Stomach smooth muscle (tissue), 2 donors: Measurements from ENCODE around the gene CMTM5.

Experiments
- H3K27ac ChIP-seq: one replicate; pipeline ENCODE4 v1.7.0; 2013; ENCODE audit warnings: mild to moderate bottlenecking, low read length, inconsistent platforms
- H3K27me3 ChIP-seq, 2 donors: one replicate each; pipeline ENCODE4 v1.7.0; 2013; ENCODE audit warnings: low read length in 2 of 2; ENCODE audit not compliant: insufficient read depth in 2 of 2, control insufficient read depth in 1 of 2
- H3K36me3 ChIP-seq, 2 donors: one replicate each; pipeline ENCODE4 v1.7.0; 2013; ENCODE audit warnings: low read length in 2 of 2; ENCODE audit not compliant: control insufficient read depth in 2 of 2, insufficient read depth in 2 of 2
- H3K4me1 ChIP-seq: one replicate; pipeline ENCODE4 v1.7.0; 2013; ENCODE audit warnings: low read length; ENCODE audit not compliant: control insufficient read depth, insufficient read depth
- H3K4me3 ChIP-seq, 2 donors: one replicate each; pipeline ENCODE4 v1.7.0; 2013; ENCODE audit warnings: low read length in 2 of 2
- H3K9ac ChIP-seq, 2 donors: one replicate each; pipeline ENCODE4 v1.7.0; 2013; ENCODE audit warnings: low read length in 2 of 2, mild to moderate bottlenecking in 1 of 2
- H3K9me3 ChIP-seq, 2 donors: one replicate each; pipeline ENCODE4 v1.7.0; 2013; ENCODE audit warnings: low read length in 2 of 2; ENCODE audit not compliant: control insufficient read depth in 2 of 2
- donor health status: healthy.
- donor health status: Pancreatic carcinoma.

Gene CMTM5, protein sequence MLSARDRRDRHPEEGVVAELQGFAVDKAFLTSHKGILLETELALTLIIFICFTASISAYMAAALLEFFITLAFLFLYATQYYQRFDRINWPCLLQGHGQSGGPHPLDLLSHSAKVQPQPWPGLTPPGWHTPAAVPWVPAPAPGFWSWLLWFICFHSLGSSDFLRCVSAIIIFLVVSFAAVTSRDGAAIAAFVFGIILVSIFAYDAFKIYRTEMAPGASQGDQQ

DNA sequence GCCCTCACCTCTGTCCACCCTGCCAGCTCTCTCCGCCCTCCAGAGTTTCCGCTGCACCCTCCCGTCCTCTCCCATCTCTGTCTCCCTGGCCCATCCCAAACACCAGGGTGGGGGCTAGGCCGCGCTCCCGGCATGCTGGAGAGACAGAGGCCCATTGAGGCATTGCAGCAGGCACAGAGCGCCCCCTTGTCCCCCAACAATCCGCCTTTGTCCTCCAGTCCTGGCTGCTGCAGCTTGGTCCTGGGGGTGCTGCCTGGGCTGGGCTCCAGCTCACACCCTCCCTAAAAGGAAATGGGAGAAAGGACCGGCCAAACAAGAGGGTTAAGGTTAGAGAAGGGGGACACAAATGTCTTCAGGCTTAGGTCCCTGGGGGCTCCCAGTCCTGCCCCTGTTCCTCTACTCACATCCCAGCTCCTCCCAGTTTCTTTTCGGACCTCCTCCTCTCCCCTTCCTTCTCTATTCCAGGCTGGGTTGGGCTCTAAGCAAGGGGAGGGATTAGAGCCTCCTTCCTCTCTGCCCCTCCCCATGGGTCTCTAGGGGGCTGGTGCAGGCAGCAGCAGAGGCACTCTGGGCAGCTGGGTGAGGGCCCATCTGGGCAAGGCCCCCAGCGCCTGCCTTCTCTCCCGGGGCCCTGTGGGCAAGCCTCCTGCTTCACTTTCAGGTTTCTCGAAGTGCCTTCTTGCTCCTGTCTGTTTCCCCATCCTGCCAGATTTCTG, at the start of gene CMTM5:
CMTM5 (plus strand) TSS at position 565 of the 716 bp plus-strand sequence. CDS start 206 bp downstream, outside the sequence.
- Histone ChIP-seq H3K9me3 (no peaks in the 10 kb centered on the region), H3K4me1 (peaks cover 3% of the 10 kb centered on the region), H3K27me3 (peaks cover 2 to 3% of the 10 kb centered on the region in 2 donors), H3K9ac (peak within 1 kb of the TSS; percentile 28 to 47), H3K4me3 (peak within 1 kb of the TSS in 1 of 2 donors; percentile 62), H3K36me3 (no peaks in the 10 kb centered on the region), H3K27ac (peak within 1 kb of the TSS; percentile 46)

DNA sequence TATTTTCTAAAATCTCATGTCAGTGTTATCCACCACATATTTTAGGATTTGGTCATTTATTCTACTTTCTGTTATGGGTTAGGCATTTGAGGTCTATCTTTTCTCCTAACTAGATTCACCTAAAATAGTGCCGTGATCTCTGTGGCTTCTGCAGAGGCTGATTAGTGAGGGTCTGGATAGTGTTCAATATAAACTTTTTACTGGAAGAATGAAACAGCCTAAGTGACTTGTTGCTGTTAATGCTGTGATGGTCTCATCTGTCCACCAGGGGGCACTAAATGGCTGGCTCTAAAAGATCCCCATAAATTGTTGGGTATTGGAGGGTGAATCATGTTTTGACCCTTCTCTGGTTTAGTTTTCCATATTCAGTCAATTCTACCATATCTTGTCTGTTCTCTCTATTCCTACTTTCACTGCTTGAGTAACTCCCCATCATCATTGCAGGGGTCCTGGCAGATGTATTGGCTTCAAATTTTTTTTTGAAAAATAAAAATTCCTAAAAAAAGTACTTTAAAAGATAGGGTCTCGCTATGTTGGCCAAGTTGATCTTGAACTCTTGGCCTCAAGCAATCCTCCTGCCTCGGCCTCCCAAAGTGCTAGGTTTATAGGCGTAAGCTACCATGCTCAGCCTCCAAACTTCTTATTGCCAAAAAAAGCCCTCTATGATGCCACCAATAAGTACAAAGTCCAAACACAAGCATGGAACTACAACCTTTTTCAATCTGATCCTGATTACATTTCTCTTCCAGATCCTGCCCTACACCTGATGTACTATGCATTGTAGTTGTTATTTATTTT, 48.7 kb upstream of the CMTM5 start:
- Histone ChIP-seq H3K36me3 (peaks cover 14 to 18% of the 10 kb centered on the region in 2 donors), H3K9me3 (no peaks in the 10 kb centered on the region), H3K27me3 (no peaks in the 10 kb centered on the region), H3K4me1 (peaks cover 1% of the 10 kb centered on the region), H3K9ac (no peak overlapping the region), H3K27ac (no peak overlapping the region), H3K4me3 (no peak overlapping the region)

DNA sequence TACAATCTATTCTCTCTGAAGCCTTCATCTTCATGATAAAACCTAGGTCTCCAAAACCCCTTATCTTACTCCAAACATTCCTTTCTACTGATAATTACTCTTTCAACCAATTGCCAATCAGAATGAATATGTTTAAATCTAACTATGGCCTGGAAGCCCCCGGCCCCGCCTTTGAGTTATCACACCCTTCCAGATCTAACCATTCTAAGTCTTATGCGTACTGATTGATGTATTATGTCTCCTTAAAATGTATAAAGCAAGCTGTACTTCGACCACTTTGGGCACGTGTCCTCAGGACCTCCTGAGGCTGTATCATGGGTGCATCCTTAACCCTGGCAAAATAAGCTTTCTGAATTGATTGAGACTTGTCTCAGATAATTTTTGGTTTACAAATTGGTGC, 41.2 kb upstream of the CMTM5 start:
- Histone ChIP-seq H3K36me3 (no peaks in the 10 kb centered on the region), H3K4me1 (no peaks in the 10 kb centered on the region), H3K9me3 (no peaks in the 10 kb centered on the region), H3K4me3 (no peak overlapping the region), H3K27me3 (no peaks in the 10 kb centered on the region), H3K9ac (no peak overlapping the region), H3K27ac (no peak overlapping the region)

DNA sequence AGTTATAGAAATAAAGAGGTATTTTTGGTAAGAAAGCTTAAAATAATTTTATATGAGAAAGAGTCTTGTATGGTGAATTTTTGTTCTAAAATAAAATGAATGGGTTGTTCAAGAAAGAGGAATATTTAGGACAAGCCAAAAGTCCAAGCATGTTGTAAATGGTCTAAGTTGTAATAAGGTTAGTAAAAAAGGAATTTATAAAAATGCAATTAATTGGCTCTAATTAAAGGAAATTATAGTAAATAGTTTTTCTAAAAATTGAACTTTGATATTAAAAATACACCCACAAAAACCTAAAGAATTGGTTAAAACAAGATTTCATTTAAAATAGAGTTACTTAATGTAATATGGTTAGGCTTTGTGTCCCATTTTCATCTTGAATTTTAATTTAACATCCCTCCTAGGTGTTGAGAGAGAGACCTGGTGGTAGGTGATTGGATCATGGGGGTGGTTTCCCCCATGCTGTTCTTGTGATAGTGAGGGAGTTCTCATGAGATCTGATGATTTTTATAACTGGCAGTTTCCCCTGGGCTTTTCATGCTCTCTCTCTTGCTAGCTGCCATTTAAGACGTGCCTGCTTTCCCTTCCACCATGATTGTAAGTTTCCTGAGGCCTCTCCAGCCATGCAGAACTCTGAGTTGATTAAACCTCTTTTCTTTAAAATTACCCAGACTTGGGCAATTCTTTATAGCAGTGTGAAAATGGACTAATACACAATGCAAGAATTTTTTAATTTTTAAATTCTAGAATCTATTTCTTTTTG, 37.2 kb upstream of the CMTM5 start:
- H3K9ac ChIP-seq = no peak overlapping the region
- no peaks in the 10 kb centered on the region for H3K9me3 ChIP-seq
- no peak overlapping the region for H3K27ac ChIP-seq
- no peaks in the 10 kb centered on the region for H3K27me3 ChIP-seq
- H3K4me1 ChIP-seq = no peaks in the 10 kb centered on the region
- H3K4me3 ChIP-seq = no peak overlapping the region
- H3K36me3 ChIP-seq = no peaks in the 10 kb centered on the region

DNA sequence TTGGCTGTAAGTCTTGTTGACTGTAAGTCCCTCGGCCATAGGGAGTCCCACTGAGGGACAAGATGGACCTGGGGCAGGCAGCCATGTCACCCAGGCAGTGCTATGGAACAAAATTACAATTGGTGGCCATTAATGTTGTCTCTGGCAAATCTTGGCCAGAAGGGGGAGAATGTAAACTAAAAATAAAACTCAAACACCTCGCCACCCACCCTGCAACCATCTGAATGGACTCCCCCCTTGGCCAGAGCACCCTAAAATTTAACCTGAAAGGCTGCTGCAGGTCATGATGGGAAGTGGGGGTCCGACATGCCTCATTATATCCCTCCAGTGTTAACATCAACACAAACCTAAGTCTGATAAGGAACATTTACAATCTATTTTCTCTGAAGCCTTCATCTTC, 32.4 kb upstream of the CMTM5 start:
- Histone ChIP-seq H3K9me3 (no peaks in the 10 kb centered on the region), H3K9ac (no peak overlapping the region), H3K27me3 (no peaks in the 10 kb centered on the region), H3K27ac (no peak overlapping the region), H3K36me3 (peaks cover 0 to 2% of the 10 kb centered on the region in 2 donors), H3K4me1 (no peaks in the 10 kb centered on the region), H3K4me3 (no peak overlapping the region)

DNA sequence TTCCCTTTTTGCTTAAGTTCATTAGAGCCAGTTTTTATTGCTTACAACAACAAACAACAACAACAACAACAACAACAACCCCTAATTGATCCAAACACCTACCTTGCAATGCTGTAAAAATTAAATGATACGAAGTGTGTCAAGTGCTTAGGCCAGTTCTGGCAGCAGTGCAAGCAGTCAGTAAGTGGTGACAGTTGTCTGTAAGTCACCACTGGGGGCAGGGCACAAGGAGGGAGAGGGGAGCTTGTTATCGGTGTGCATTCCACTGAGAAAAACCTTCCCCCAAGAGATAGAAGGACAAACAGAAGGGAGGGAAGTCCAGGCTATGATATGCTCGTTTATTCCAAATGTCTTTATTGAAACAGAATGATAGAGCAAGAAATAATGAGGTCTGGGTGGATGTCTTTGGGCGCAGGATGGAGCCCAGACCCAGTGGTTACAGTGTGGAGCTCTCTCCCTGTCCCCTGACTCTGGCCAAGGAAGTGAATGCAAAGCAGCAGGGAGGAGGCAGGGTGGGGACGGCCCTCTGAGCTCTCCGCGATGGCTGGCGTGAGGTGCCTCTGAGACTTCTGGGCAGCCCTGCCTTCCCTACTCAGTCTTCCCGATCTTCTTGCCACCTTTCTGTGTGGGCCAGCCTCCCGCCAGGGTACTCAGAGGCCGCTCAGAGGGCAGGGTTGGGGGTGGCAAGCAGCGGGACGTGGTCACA, 30.7 kb upstream of the CMTM5 start:
- Histone ChIP-seq H3K36me3 (peaks cover 0 to 2% of the 10 kb centered on the region in 2 donors), H3K9me3 (no peaks in the 10 kb centered on the region), H3K27me3 (no peaks in the 10 kb centered on the region), H3K4me1 (no peaks in the 10 kb centered on the region), H3K4me3 (no peak overlapping the region), H3K27ac (no peak overlapping the region), H3K9ac (no peak overlapping the region)

DNA sequence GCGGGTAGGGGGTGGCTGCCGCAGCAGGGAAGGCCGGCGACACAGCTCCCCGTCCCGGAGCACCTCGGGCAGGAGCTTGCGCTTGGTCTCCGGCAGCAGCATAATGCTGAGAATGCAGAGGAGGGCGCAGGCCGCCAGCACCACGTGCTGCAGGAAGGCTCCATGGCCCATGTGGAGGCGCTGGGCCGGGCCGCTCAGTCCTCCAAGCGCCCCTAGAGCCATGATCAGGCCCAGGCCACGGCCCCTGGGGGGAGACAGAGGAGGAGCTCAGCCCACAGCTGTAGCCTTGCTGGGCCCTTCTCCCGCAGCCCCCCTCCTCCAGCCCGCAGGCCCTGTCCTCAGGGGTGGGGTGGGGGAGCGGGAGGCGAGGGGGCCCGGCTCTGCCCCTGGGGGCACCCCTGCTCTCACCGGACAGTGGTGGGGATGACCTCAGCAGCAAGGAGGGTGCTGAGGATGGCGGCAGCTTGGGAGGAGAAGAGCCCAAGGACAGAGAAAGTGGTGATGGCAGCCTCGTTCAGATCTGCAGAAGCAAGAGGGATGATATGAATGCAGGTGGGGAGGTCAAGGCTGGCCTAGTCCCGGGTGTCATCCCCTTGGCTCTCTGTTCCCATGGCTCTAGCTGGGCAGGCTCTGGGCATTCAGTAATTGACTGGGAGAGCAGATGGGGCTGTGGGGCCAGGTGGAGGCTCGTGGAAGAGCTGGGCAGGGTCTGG, 30.0 kb upstream of the CMTM5 start:
- Histone ChIP-seq H3K4me3 (no peak overlapping the region), H3K4me1 (peaks cover 4% of the 10 kb centered on the region), H3K9ac (no peak overlapping the region), H3K9me3 (no peaks in the 10 kb centered on the region), H3K27ac (no peak overlapping the region), H3K36me3 (peaks cover 0 to 2% of the 10 kb centered on the region in 2 donors), H3K27me3 (no peaks in the 10 kb centered on the region)

DNA sequence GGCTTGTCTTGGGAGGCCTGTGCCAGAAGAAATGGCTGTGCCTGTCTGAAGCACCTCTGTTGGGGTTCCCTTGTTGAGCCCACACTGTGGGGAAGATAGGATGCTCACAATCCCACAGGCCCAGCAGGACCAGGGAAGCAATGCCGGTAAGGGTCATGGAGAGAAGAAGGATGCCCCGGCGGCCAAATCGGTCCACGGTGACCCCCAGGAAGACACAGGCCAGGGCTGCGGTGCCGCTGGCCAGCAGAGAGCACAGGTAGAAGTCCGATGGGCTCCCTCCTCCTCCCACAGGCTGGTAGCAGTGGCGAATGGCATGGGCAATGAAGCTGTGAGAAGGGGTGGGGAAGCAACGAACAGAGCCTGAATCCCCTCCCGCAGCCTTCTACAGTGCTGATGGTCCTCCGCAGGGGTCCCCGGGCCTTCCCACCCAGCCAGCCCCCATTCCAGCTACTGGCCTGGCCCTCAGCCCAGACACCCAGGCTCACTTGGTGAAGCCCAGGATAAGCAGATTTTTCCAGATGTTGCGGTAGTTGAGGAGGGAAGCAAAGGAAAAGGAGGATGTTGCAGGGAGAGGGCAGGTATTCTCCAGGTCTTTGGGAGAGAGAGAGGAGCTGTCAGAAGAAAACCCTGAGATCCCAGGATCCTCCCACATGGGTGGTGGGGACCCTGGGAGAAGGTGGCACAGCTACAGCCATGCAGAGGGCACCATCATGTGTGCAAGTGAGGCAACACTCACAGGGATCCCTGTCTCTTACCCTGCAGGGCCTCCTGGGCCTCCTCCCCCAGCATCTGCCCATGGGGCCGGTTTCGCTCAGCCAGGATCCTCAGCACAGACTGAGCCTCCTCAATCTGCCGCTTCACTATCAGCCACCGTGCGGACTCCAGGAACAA, 29.2 kb upstream of the CMTM5 start:
- Histone ChIP-seq H3K27ac (no peak overlapping the region), H3K4me3 (no peak overlapping the region), H3K27me3 (no peaks in the 10 kb centered on the region)

DNA sequence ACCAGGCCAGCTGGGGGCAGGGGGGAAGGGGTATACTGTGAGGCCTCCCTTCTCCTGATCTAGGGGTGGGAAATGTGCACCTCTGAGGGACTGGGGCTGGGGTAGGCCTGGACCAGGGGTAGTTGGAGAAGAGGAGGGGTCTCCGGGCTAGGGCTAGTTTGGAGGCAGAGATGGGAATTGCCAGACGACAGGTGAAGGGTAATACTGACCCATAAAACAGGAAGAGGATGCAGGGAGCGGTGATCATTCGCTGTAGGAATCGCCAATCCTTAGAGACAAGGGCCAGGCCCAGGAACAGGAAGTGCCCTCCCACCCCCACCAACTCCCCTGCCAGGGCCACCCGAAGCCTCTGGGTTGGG, 28.6 kb upstream of the CMTM5 start:
- H3K4me3 ChIP-seq = no peak overlapping the region
- H3K9ac ChIP-seq = no peak overlapping the region
- H3K27ac ChIP-seq = no peak overlapping the region
- no peaks in the 10 kb centered on the region for H3K9me3 ChIP-seq
- no peaks in the 10 kb centered on the region for H3K27me3 ChIP-seq
- H3K4me1 ChIP-seq = peaks cover 17% of the 10 kb centered on the region
- peaks cover 0 to 2% of the 10 kb centered on the region in 2 donors for H3K36me3 ChIP-seq

More for the DNA sequence above, 29.2 kb upstream of the CMTM5 start:
- peaks cover 10% of the 10 kb centered on the region for H3K4me1 ChIP-seq
- no peak overlapping the region for H3K9ac ChIP-seq
- no peaks in the 10 kb centered on the region for H3K9me3 ChIP-seq
- peaks cover 0 to 2% of the 10 kb centered on the region in 2 donors for H3K36me3 ChIP-seq
